Measurements from ENCODE around the gene RIMOC1. TPM values are rescaled to one million over a fixed set of nuclear protein-coding genes. Genes with fewer than 3 reads are reported as not detected.

Gene RIMOC1
- total and polyA plus RNA-seq, 2 donors (not counting 1 experiment from before 2014, with no cell fraction given), result 5.3 to 33.1 TPM

GRCh38 chr5:41893074-41893851 is 10.9 kb upstream of the RIMOC1 start:
- Mint-ChIP-seq H3K27ac (no peak overlapping the region), H3K27me3 (peaks cover 60% of the 10 kb centered on the region), H3K4me3 (no peak overlapping the region), H3K9me3 (ENCODE audit: insufficient read depth) (no peaks in the 10 kb centered on the region), H3K4me1 (no peaks in the 10 kb centered on the region)
- ChIA-PET POLR2A (no interaction called here), CTCF (no interaction called here)
- TF ChIP-seq EZH2 (IDR thresholded peaks at IDR 0.05; ENCODE audit: borderline replicate concordance, insufficient read depth, low read depth, low read length, poor library complexity, severe bottlenecking), result no peak
- no peak for TF ChIP-seq CTCF (IDR thresholded peaks at IDR 0.05)
- no peak overlapping the region for H2AFZ ChIP-seq (ENCODE audit: insufficient read depth, low read depth, low read length, poor library complexity, severe bottlenecking)
- DNase-seq (no peak), ATAC-seq (ENCODE audit: low read depth) (no peak)
- no peaks in the 10 kb centered on the region for H3K79me2 ChIP-seq (ENCODE audit: control insufficient read depth, insufficient read depth, low read length)
- no peaks in the 10 kb centered on the region for H3K4me1 ChIP-seq (ENCODE audit: control insufficient read depth in 2 of 2, insufficient read depth in 2 of 2, low read length in 2 of 2)
- H4K20me1 ChIP-seq (ENCODE audit: control insufficient read depth, insufficient read depth, low read length, poor library complexity, severe bottlenecking), result no peaks in the 10 kb centered on the region
- 100% methylated on average over 2 of the region's 3 CpGs for WGBS (ENCODE audit: insufficient coverage)
- no peaks in the 10 kb centered on the region for H3K36me3 ChIP-seq (replicated peaks in 1 of 2; ENCODE audit: control extremely low read depth in 1 of 2, control insufficient read depth in 1 of 2, extremely low read depth in 1 of 2, insufficient read depth in 2 of 2, low read length in 1 of 2)
- no peak overlapping the region for H3K4me3 ChIP-seq (ENCODE audit: control extremely low read depth in 1 of 5, extremely low read depth in 1 of 5, insufficient read depth in 1 of 5, low read depth in 2 of 5, low read length in 4 of 5)
- no peak overlapping the region for H3K4me2 ChIP-seq (replicated peaks; ENCODE audit: low read depth, low read length, poor library complexity, severe bottlenecking)
- no peaks in the 10 kb centered on the region for H3K9me3 ChIP-seq (ENCODE audit: control extremely low read depth in 1 of 3, control insufficient read depth in 2 of 3, insufficient read depth in 1 of 3, low read length in 2 of 3)
- H3K27ac ChIP-seq (ENCODE audit: low read length in 2 of 2), result no peak overlapping the region
- no peak overlapping the region for H3K9ac ChIP-seq (ENCODE audit: low read length)
- H3K27me3 ChIP-seq (replicated peaks in 1 of 4; ENCODE audit: control extremely low read depth in 1 of 4, control insufficient read depth in 3 of 4, insufficient read depth in 4 of 4, low read length in 3 of 4), result peaks cover 0 to 27% (median 21%) of the 10 kb centered on the region in 4 experiments
- intact Hi-C loops (cut with micrococcal nuclease), result no loop called here

- ATAC-seq (ENCODE audit: low read depth) (no peak), DNase-seq (no peak)
- H2AFZ ChIP-seq (ENCODE audit: insufficient read depth, low read depth, low read length, poor library complexity, severe bottlenecking), result no peak overlapping the region
- H3K9me3 Mint-ChIP-seq (ENCODE audit: insufficient read depth), result no peaks in the 10 kb centered on the region
- H3K4me1 Mint-ChIP-seq, result no peaks in the 10 kb centered on the region
- intact Hi-C loops (cut with micrococcal nuclease), result no loop called here
- no peaks in the 10 kb centered on the region for H3K36me3 ChIP-seq (replicated peaks in 1 of 2; ENCODE audit: control extremely low read depth in 1 of 2, control insufficient read depth in 1 of 2, extremely low read depth in 1 of 2, insufficient read depth in 2 of 2, low read length in 1 of 2)
- H3K4me3 Mint-ChIP-seq, result no peak overlapping the region
- TF ChIP-seq EZH2 (IDR thresholded peaks at IDR 0.05; ENCODE audit: borderline replicate concordance, insufficient read depth, low read depth, low read length, poor library complexity, severe bottlenecking) (no peak), CTCF (IDR thresholded peaks at IDR 0.05) (no peak)
- H3K4me1 ChIP-seq (ENCODE audit: control insufficient read depth in 2 of 2, insufficient read depth in 2 of 2, low read length in 2 of 2), result no peaks in the 10 kb centered on the region
- H3K27ac Mint-ChIP-seq, result no peak overlapping the region
- peaks cover 0 to 22% (median 11%) of the 10 kb centered on the region in 4 experiments for H3K27me3 ChIP-seq (replicated peaks in 1 of 4; ENCODE audit: control extremely low read depth in 1 of 4, control insufficient read depth in 3 of 4, insufficient read depth in 4 of 4, low read length in 3 of 4)
- H4K20me1 ChIP-seq (ENCODE audit: control insufficient read depth, insufficient read depth, low read length, poor library complexity, severe bottlenecking), result no peaks in the 10 kb centered on the region
- no peak overlapping the region for H3K4me3 ChIP-seq (ENCODE audit: control extremely low read depth in 1 of 5, extremely low read depth in 1 of 5, insufficient read depth in 1 of 5, low read depth in 2 of 5, low read length in 4 of 5)
- H3K9ac ChIP-seq (ENCODE audit: low read length), result no peak overlapping the region
- POLR2A ChIA-PET, result no interaction called here
- H3K27me3 Mint-ChIP-seq, result peaks cover 48% of the 10 kb centered on the region
- CTCF ChIA-PET, result no interaction called here
- whole genome bisulfite sequencing (ENCODE audit: insufficient coverage), result 17% methylated on average over 2 of the region's 2 CpGs
- no peaks in the 10 kb centered on the region for H3K79me2 ChIP-seq (ENCODE audit: control insufficient read depth, insufficient read depth, low read length)
- no peaks in the 10 kb centered on the region for H3K9me3 ChIP-seq (ENCODE audit: control extremely low read depth in 1 of 3, control insufficient read depth in 2 of 3, insufficient read depth in 1 of 3, low read length in 2 of 3)
- no peak overlapping the region for H3K27ac ChIP-seq (ENCODE audit: low read length in 2 of 2)
- H3K4me2 ChIP-seq (replicated peaks; ENCODE audit: low read depth, low read length, poor library complexity, severe bottlenecking), result no peak overlapping the region
These were observed 7.9 kb upstream of the RIMOC1 start for GRCh38 chr5:41896230-41896629.

Measured in B cell (primary cell).